HG02943 (cell line): ENCODE results near the gene AKT1S1.

Experiments
- ATAC-seq: cut with Tn5 transposase; IDR thresholded peaks from one replicate; pipeline ENCODE4 v1.9.1; 2021; ENCODE audit warnings: mild to moderate bottlenecking, low read depth, moderate library complexity; ENCODE audit not compliant: unreplicated experiment

AKT1S1 gene

DNA sequence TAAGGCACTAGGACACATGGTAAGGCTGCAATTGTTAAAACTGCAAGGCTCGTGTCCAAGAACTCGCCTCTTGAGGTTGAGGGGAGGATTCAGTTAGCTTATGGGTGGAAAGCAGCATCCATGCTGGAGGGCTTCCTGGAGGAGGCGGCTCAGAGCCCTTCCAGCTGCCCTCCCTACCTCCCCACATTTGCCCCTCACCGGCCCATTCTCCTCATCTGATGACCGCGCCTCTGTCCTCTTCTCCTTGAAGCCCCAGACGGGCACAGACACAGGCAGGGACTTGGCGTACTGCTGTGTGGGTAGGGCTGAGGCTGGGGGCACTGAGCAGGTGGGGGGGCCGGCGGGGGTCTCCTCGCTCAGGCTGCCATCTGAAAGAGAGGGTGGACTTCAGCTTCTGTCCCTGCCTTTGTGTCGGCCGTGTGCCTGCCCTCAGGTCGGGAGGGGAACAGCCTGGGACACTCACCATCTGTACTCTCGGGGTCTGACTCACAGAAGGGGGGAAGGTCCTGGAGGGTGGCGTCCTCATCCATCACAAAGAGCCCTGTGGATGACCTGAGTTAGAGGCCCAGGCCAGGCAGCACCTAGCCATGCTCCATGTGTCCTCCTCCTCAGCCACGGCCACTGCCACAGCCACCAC is 5.7 kb downstream of the AKT1S1 start:
- ATAC-seq, result no peak

GRCh38 chr19:49870309-49870901 is 6.8 kb downstream of the AKT1S1 start:
- no peak for ATAC-seq

GRCh38 chr19:49869484-49870308 is 7.5 kb downstream of the AKT1S1 start:
- ATAC-seq, result peak; percentile 66

DNA sequence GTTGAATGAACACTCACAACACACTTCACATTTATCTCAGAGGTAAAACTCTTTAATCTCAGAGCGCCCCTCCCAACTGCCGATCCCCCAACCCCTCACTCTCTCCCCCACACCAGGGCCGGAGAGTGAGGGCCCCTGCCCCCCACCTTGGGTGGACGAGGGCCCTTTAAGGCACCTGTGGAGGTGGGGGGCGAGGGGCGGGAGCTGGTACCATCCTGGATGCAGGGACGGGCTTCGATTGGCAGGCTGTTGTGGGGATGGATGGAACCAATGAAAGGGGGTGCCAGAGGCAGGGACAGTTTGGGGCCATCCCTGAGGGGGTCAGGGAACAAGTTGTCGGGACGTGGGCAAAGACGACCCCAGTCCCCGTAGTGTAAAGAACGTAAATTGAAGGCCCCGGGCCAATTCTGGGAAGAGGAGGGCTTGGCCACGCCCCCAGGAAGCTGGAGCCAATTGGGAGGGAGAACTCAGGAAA is 8.1 kb downstream of the AKT1S1 start:
- ATAC-seq, result peak; percentile 6

DNA sequence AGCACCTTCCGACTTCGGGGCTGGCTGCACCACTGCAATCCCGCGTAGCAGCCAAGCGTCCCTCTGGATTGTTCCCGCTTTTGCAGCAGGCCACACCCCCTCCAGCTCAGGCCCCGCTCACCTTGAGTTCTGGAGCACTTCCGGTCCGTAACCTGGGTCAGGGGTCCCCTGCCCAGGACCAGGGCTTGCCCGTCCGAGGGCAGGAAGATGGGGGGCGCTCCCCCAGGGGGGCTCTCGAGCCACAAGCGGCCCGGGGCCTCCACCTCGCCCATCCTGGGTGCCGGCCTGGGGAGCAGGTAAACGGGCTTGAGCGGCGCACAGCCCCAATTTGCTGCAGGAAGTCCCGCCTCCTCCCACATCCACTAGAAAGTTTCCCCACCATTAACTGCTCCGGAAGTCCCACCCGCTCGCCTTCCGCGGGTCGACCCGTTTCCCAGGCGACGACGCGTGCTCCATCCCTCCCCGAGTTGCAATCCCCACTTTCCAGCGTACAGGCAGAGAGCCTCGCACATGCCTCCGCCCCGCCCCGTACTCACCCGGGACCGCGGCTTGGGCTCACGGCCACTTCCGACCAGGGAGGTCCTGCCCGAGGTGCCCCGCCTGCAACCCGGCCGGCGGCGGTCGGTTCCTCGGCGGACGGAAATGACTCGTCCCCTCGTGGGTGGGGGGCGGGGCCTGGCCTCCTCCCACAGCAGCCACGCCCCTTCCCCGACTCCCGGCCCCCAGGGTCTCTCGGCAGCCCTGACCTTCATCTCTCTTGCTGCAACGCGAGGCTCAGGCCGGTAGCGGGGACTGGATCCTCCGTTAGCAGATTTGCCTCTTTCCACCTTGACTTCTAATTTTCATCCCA is 10.0 kb downstream of the AKT1S1 start, which contains the start of gene PNKP:
PNKP (minus strand) TSS at position 644 of the 850 bp plus-strand sequence; CDS start at position 272, 372 bp downstream.
- ATAC-seq, result peak; percentile 36

DNA sequence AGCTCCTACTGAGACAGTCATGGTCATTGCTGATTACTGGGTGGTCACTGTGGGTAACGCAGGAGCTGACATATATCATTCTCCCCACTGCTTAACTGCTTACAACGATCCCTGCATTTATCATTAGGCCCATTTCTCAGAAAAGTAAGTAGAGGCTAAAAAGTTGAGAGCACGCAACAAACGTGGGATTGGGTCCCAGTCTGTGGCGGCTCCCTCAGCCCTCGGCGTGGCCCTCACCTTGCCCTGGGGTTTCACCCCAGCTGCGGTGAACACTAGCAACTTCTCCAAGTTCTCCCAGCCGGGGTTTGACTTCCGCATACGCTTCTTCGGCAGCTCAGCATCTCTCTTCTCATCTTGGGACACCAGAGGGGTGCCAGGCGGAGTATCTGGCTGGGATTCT is 12.3 kb downstream of the AKT1S1 start:
- no peak for ATAC-seq

- no peak for ATAC-seq
Observed at GRCh38 chr19:49863935-49864320, 13.2 kb downstream of the AKT1S1 start.

- no peak for ATAC-seq
Observed at GRCh38 chr19:49863254-49863934, 13.8 kb downstream of the AKT1S1 start.

- ATAC-seq, result no peak
Observed at GRCh38 chr19:49862391-49863253, 14.5 kb downstream of the AKT1S1 start.

DNA sequence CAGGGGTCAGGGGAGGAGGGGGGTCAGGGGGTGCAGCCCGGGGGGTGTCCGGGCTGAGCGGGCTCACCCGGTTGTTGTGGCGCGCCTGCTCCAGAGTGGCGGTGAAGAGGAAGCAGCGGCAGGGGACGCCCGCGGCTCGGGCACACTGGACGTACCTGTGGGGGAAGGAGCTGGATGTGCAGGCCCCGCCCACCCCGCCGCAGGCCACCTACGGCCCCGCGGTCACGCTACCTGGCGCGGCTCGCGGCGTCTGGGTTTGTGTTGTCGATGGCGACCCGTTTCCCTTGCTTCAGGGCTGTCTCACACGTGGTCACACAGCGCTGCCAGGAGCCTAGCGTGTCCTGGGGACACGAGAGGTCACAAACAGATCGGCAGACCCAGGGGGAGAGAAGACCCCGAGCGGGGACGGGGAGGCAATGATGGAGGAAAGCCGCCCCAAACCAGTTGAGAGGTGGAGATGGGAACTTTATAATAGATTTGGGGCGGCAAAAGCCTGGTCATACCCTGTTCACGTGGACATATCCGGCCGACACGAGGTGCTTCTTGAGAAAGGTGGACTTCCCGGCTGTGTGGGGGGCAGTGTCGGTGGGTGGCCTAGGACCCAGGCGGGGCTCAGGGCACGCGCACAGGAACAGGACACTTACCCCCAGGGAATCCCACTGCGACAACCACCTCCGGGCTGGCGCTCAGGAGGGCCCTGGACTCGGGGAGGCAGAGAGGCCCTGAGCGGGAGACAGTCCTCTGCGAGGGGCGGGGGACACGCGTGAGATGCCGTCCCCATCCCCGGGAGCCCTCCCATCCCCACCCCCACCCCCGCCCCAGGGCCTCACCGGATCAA is 15.4 kb downstream of the AKT1S1 start:
- ATAC-seq, result no peak

- ATAC-seq, result no peak
Observed at GRCh38 chr19:49861107-49861506, 16.0 kb downstream of the AKT1S1 start.

- ATAC-seq, result no peak
Observed at GRCh38 chr19:49860336-49861102, 16.6 kb downstream of the AKT1S1 start.

- ATAC-seq, result no peak
Observed at GRCh38 chr19:49859682-49860335, 17.3 kb downstream of the AKT1S1 start.

GRCh38 chr19:49858088-49858985 is 18.8 kb downstream of the AKT1S1 start:
- ATAC-seq, result no peak

DNA sequence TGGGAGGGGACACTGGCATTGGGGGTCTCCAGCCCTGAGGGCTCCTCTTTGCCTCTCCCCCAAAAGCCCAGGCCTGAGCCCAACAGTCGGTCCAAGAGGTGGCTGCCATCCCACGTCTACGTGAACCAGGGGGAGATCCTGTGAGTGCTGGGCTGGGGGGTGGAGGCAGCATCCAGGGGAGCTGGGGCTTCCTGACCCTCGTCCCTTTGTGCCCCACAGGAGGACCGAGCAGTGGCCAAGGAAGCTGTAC is 19.4 kb downstream of the AKT1S1 start:
- ATAC-seq, result no peak
